NK-92 (cell line): Measurements from ENCODE around the gene KIAA2012.

Experiments
- DNase-seq: peaks from one replicate; lab custom pipeline; 2025; ENCODE audit not compliant: unreplicated experiment; lab: John Stamatoyannopoulos, UW

KIAA2012 gene

GRCh38 chr2:202042444-202042843 is 30.6 kb upstream of the KIAA2012 start:
- no peak for DNase-seq

GRCh38 chr2:202043475-202043874 is 29.6 kb upstream of the KIAA2012 start:
- DNase-seq = no peak

GRCh38 chr2:202044777-202045176 is 28.3 kb upstream of the KIAA2012 start:
- DNase-seq = no peak

- DNase-seq = no peak
These were observed 26.5 kb upstream of the KIAA2012 start for GRCh38 chr2:202046572-202046971.

- DNase-seq = no peak
These were observed 23.8 kb upstream of the KIAA2012 start for GRCh38 chr2:202049092-202049728.

GRCh38 chr2:202049840-202050239 is 23.2 kb upstream of the KIAA2012 start:
- DNase-seq = no peak

- no peak for DNase-seq
These were observed 22.4 kb upstream of the KIAA2012 start for GRCh38 chr2:202050652-202051051.

- DNase-seq = no peak
These were observed 21.4 kb upstream of the KIAA2012 start for GRCh38 chr2:202051499-202052161.

- no peak for DNase-seq
These were observed 20.8 kb upstream of the KIAA2012 start for GRCh38 chr2:202052235-202052634.

GRCh38 chr2:202054679-202055078 is 18.4 kb upstream of the KIAA2012 start:
- DNase-seq = no peak

GRCh38 chr2:202056611-202057010 is 16.4 kb upstream of the KIAA2012 start:
- DNase-seq = no peak

GRCh38 chr2:202060218-202060617 is 12.8 kb upstream of the KIAA2012 start:
- no peak for DNase-seq

- no peak for DNase-seq
These were observed 11.4 kb upstream of the KIAA2012 start for GRCh38 chr2:202061695-202062094.

GRCh38 chr2:202064171-202064880 is 8.7 kb upstream of the KIAA2012 start:
- no peak for DNase-seq

GRCh38 chr2:202064881-202065230 is 8.2 kb upstream of the KIAA2012 start:
- DNase-seq = no peak

- no peak for DNase-seq
These were observed 7.2 kb upstream of the KIAA2012 start for GRCh38 chr2:202065876-202066275.

- DNase-seq = no peak
These were observed 6.2 kb upstream of the KIAA2012 start for GRCh38 chr2:202066875-202067274.

GRCh38 chr2:202067589-202067988 is 5.5 kb upstream of the KIAA2012 start:
- DNase-seq = no peak

GRCh38 chr2:202069170-202070067 is 3.6 kb upstream of the KIAA2012 start:
- DNase-seq = no peak

GRCh38 chr2:202071107-202071506 is 1.9 kb upstream of the KIAA2012 start:
- no peak for DNase-seq

GRCh38 chr2:202072226-202072625 is 829 bp upstream of the KIAA2012 start:
- no peak for DNase-seq
